GM12892 (cell line): ENCODE data around the gene TMTC2.

Source experiments
- POLR2A ChIP-seq: IDR thresholded peaks from 2 replicates; pipeline ENCODE4 v1.6.1; 2011; ENCODE audit warnings: low read depth, low read length, control low read depth
- POLR2AphosphoS5 ChIP-seq: IDR thresholded peaks from 2 replicates; pipeline ENCODE4 v1.6.1; 2011; ENCODE audit warnings: low read depth, low read length, control low read depth
- TAF1 ChIP-seq: IDR thresholded peaks from 2 replicates; pipeline ENCODE4 v1.6.1; 2011; ENCODE audit warnings: low read depth, mild to moderate bottlenecking, control low read depth, low read length, borderline replicate concordance

- no peak for TF ChIP-seq POLR2A
- no peak for TF ChIP-seq POLR2AphosphoS5
- TF ChIP-seq TAF1: no peak
Observed at GRCh38 chr12:83150465-83151189, 463.9 kb downstream of the TMTC2 start.
